ENCODE results near the gene SLC25A21.

The SLC25A21 gene

DNA sequence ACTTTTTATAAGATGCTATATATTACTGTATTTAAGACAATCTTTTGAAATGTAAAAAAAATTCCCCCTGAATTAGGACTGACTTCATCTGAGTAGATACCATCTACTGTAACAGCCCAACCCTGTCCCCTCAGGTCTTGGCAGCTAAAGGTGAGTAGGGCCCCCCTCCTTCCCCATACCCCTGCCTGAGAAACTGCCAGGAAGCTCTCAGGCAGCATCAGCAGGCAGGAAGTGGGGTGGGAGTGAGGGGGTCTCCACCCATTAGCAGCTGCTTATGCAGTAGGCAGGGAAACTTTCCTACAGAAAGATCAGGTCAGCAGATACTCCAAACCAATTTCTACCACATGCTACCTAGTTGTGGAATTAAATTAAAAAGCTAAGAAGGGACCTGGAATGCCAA, 448.2 kb downstream of the SLC25A21 start:
- no peak for DNase-seq (ENCODE audit: low read depth)
- TF ChIP-seq, protein P1, sequence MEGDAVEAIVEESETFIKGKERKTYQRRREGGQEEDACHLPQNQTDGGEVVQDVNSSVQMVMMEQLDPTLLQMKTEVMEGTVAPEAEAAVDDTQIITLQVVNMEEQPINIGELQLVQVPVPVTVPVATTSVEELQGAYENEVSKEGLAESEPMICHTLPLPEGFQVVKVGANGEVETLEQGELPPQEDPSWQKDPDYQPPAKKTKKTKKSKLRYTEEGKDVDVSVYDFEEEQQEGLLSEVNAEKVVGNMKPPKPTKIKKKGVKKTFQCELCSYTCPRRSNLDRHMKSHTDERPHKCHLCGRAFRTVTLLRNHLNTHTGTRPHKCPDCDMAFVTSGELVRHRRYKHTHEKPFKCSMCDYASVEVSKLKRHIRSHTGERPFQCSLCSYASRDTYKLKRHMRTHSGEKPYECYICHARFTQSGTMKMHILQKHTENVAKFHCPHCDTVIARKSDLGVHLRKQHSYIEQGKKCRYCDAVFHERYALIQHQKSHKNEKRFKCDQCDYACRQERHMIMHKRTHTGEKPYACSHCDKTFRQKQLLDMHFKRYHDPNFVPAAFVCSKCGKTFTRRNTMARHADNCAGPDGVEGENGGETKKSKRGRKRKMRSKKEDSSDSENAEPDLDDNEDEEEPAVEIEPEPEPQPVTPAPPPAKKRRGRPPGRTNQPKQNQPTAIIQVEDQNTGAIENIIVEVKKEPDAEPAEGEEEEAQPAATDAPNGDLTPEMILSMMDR (conservative IDR thresholded peaks at IDR 0.05; ENCODE audit: low read depth, low read length) = no peak

DNA sequence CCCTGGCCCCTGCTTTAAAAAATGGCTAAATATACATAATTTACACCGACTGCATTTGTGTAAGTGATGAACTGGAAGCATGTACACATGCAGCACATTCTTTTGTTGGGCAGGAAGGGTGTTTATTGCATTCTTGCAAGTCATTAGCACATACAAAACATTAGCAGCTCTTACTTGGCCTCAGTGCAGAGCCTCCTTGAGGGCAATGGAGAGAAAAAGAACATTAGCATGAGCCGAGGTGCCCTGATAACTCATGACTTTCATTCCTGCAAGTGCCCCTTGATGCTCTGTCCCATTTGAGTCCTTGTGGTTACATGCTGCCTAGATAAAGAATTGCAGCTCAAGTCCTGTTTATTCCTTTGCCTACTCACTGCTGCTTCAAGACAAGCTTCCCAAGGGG, 448.9 kb downstream of the SLC25A21 start:
- no peak overlapping the region for H3K4me3 ChIP-seq (ENCODE audit: low read length)
- no peak for DNase-seq (ENCODE audit: low read depth)
- TF ChIP-seq, protein P1 (conservative IDR thresholded peaks at IDR 0.05; ENCODE audit: low read depth, low read length) = no peak

More for the DNA sequence above, 448.2 kb downstream of the SLC25A21 start:
- no peak overlapping the region for H3K4me3 ChIP-seq (ENCODE audit: low read length)

DNA sequence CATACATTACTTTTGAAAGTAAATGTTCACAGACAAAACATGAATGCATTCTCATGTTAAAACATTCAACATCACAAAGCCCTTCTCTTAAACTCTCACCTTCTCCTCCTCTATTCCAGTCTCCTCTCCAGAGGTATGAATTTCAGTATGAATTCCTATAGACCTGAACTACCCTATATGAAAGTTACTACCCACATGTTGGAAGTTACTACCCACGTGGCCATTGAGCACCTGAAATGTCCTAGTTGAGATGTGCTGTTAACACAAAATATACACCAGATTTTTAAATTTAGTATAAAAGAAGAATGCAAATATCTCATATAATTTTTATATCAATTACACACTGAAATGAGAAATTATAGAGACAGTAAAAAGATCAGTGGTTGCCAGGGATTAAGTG, 450.5 kb downstream of the SLC25A21 start:
- TF ChIP-seq, protein P1 (conservative IDR thresholded peaks at IDR 0.05; ENCODE audit: low read depth, low read length) = no peak
- DNase-seq (ENCODE audit: low read depth) = no peak
- no peak overlapping the region for H3K4me3 ChIP-seq (ENCODE audit: low read length)

DNA sequence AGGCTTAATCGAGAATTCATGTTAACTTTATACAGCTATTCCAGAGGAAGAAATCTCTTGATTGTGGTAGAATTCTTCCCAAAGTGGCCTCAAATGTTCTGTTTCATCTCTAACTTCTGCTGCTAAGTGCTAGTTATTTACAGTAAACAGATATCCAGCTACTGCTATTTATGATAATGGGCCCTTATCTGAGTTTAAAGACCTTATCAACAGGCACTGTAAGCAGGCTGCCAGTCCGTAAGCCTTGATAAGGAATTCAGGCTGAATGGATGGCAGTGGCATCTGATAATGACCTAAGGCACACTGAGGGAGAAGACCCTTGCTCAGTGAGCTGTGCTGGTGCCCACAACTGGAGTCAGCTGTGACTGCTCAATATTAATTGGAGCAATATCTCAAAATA, 451.7 kb downstream of the SLC25A21 start:
- H3K4me3 ChIP-seq (ENCODE audit: low read length) = no peak overlapping the region
- TF ChIP-seq, protein P1 (conservative IDR thresholded peaks at IDR 0.05; ENCODE audit: low read depth, low read length) = no peak
- no peak for DNase-seq (ENCODE audit: low read depth)

DNA sequence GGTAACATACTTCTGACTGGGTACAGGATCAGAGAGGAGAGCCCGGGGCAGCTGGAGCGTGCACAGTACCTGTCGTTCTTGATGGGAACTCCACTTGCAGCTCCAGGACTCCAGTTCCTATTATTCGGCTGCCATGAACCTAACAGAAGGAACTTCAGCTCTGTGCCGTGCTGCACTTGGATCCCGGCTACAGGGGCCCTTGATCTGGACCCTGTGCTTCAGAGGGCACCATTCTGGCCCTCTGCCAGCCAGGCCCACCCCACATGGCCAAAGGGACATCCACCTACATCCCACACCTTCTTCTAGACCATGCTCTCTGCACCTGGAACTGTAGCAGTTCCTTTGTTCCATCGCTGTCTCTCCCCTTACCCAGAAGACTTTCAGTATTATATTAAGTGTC, 452.6 kb downstream of the SLC25A21 start:
- H3K4me3 ChIP-seq (ENCODE audit: low read length) = no peak overlapping the region
- TF ChIP-seq, protein P1 (conservative IDR thresholded peaks at IDR 0.05; ENCODE audit: low read depth, low read length) = no peak
- no peak for DNase-seq (ENCODE audit: low read depth)

DNA sequence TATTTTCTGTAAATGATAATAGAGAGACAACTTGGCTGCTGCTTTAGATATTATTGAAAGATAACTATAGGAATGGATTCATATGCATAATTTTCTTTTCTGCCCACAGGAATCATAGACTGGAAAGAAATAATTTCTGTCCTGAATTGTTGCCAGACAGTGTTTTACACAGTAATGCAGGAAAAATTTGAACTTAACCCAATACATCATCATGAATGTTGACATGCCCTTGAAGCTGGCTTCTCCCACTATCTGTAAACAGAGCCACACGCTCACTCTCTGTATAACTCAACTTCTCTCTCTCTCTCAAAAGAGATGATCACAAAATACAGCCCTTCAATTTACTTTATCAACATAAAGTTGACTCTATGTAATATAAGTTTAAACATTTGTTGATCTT, 454.2 kb downstream of the SLC25A21 start:
- TF ChIP-seq, protein P1 (conservative IDR thresholded peaks at IDR 0.05; ENCODE audit: low read depth, low read length) = no peak
- H3K4me3 ChIP-seq (ENCODE audit: low read length) = no peak overlapping the region
- no peak for DNase-seq (ENCODE audit: low read depth)

DNA sequence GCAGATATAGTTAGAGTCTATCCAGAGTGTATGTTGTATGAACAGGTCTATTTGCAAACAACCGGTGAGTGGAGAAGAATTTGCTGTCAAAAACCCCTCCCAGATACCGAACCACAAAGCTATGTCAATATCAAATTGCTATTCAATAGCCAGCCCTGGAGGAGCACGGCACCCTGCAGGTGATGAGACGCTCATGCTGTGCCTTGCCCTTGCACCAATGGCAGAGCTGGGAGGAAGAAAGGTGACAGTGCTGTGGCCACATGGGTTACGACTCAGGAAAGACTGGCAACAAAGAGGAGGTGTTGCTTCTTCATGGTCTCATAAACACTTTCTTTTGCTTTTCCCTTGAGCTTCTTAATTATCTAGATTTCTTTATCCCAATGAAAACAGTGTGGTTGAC, 455.0 kb downstream of the SLC25A21 start:
- no peak overlapping the region for H3K4me3 ChIP-seq (ENCODE audit: low read length)
- TF ChIP-seq, protein P1 (conservative IDR thresholded peaks at IDR 0.05; ENCODE audit: low read depth, low read length) = no peak
- no peak for DNase-seq (ENCODE audit: low read depth)
